HCT116 (cell line): ENCODE results near the gene NUDT9.
"Not testable (repeated sequence)": the region's sequence is repeated elsewhere in the genome, so short reads cannot be mapped to it uniquely, and the experiment has no call there.

Experiments used
- CEBPB ChIP-seq: IDR thresholded peaks from 2 replicates; pipeline ENCODE4 v1.6.1; 2012; ENCODE audit warnings: low read depth
- EZH2phosphoT487 ChIP-seq: fragments of 200-600 bp; IDR thresholded peaks from 2 replicates; pipeline ENCODE4 v1.6.1; 2018; ENCODE audit warnings: antibody characterized with exemption, borderline replicate concordance
- POLR2A ChIP-seq: IDR thresholded peaks from 2 replicates; pipeline ENCODE4 v1.7.0; 2011; ENCODE audit warnings: borderline replicate concordance; ENCODE audit not compliant: insufficient read depth, insufficient read length; ENCODE audit errors: extremely low read depth
- POLR2AphosphoS5 ChIP-seq: IDR thresholded peaks from 2 replicates; pipeline ENCODE4 v1.6.1; 2011; ENCODE audit warnings: mild to moderate bottlenecking, low read depth, low read length, moderate library complexity
- RAD21 ChIP-seq: IDR thresholded peaks from 2 replicates; pipeline ENCODE4 v1.6.1; 2012; ENCODE audit warnings: low read depth, mild to moderate bottlenecking
- ZNF274 ChIP-seq: fragments of 200-500 bp; sonication (Bioruptor generic); IDR thresholded peaks from 2 replicates; pipeline ENCODE4 v1.6.1; 2014; ENCODE audit warnings: mild to moderate bottlenecking, low read depth, low read length, inconsistent platforms
- TF ChIP-seq, protein P1 (sequence below): IDR thresholded peaks from 2 replicates; pipeline ENCODE4 v1.6.1; 2012
- TF ChIP-seq, protein P2 (sequence below), 3 experiments: fragments of 200-600 bp in 1 of 3; sonication (generic) in 1 of 3; IDR thresholded peaks in 2 of 3; conservative IDR thresholded peaks in 1 of 3; 2 replicates each; pipeline ENCODE4 v1.5.1; 2012 to 2017; ENCODE audit warnings: low read depth in 2 of 3, low read length in 2 of 3, antibody characterized with exemption in 1 of 3, borderline replicate concordance in 1 of 3, control low read depth in 1 of 3, mild to moderate bottlenecking in 1 of 3, mixed read lengths in 1 of 3, mixed run types in 1 of 3, moderate library complexity in 1 of 3; ENCODE audit not compliant: insufficient read depth in 1 of 3
- TF ChIP-seq, protein P3 (sequence below): IDR thresholded peaks from 2 replicates; pipeline ENCODE4 v1.6.1; 2011; ENCODE audit warnings: mild to moderate bottlenecking, low read length, moderate library complexity; ENCODE audit not compliant: insufficient replicate concordance; ENCODE audit errors: extremely low read depth
- TF ChIP-seq, protein P4 (sequence below): IDR thresholded peaks from 2 replicates; pipeline ENCODE4 v1.6.1; 2012; ENCODE audit warnings: low read depth

DNA sequence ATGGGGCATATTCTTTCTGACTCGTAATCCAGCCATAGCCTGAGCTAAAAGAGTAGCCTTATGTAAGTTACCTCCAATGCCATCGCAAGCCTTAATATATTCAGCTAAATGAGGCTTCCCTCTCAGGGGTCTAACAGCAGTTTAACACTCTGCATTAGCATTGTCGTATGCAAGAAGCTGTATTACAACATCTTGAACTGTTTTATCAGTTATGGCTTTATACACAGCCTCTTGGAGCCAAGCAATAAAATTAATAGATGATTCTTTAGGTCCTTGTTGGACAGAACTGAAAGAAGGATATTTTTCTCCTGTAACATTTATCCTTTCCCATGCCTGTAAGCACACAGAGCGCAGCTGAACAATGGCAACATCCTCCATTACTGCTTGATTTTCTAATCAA, 15.5 kb upstream of the NUDT9 start:
- not testable (repeated sequence) for TF ChIP-seq EZH2phosphoT487, POLR2A, POLR2AphosphoS5, ZNF274, CEBPB, RAD21
- TF ChIP-seq, protein P1, sequence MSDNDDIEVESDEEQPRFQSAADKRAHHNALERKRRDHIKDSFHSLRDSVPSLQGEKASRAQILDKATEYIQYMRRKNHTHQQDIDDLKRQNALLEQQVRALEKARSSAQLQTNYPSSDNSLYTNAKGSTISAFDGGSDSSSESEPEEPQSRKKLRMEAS, result not testable (repeated sequence)
- TF ChIP-seq, protein P2, sequence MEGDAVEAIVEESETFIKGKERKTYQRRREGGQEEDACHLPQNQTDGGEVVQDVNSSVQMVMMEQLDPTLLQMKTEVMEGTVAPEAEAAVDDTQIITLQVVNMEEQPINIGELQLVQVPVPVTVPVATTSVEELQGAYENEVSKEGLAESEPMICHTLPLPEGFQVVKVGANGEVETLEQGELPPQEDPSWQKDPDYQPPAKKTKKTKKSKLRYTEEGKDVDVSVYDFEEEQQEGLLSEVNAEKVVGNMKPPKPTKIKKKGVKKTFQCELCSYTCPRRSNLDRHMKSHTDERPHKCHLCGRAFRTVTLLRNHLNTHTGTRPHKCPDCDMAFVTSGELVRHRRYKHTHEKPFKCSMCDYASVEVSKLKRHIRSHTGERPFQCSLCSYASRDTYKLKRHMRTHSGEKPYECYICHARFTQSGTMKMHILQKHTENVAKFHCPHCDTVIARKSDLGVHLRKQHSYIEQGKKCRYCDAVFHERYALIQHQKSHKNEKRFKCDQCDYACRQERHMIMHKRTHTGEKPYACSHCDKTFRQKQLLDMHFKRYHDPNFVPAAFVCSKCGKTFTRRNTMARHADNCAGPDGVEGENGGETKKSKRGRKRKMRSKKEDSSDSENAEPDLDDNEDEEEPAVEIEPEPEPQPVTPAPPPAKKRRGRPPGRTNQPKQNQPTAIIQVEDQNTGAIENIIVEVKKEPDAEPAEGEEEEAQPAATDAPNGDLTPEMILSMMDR (IDR thresholded peaks at IDR 0.05 in 2 of 3, conservative IDR thresholded peaks at IDR 0.05 in 1 of 3; ENCODE audit: borderline replicate concordance in 1 of 3, insufficient read depth in 1 of 3, low read depth in 2 of 3, low read length in 2 of 3), result not testable (repeated sequence)
- TF ChIP-seq, protein P3, sequence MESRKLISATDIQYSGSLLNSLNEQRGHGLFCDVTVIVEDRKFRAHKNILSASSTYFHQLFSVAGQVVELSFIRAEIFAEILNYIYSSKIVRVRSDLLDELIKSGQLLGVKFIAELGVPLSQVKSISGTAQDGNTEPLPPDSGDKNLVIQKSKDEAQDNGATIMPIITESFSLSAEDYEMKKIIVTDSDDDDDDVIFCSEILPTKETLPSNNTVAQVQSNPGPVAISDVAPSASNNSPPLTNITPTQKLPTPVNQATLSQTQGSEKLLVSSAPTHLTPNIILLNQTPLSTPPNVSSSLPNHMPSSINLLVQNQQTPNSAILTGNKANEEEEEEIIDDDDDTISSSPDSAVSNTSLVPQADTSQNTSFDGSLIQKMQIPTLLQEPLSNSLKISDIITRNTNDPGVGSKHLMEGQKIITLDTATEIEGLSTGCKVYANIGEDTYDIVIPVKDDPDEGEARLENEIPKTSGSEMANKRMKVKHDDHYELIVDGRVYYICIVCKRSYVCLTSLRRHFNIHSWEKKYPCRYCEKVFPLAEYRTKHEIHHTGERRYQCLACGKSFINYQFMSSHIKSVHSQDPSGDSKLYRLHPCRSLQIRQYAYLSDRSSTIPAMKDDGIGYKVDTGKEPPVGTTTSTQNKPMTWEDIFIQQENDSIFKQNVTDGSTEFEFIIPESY, result not testable (repeated sequence)
- TF ChIP-seq, protein P4, sequence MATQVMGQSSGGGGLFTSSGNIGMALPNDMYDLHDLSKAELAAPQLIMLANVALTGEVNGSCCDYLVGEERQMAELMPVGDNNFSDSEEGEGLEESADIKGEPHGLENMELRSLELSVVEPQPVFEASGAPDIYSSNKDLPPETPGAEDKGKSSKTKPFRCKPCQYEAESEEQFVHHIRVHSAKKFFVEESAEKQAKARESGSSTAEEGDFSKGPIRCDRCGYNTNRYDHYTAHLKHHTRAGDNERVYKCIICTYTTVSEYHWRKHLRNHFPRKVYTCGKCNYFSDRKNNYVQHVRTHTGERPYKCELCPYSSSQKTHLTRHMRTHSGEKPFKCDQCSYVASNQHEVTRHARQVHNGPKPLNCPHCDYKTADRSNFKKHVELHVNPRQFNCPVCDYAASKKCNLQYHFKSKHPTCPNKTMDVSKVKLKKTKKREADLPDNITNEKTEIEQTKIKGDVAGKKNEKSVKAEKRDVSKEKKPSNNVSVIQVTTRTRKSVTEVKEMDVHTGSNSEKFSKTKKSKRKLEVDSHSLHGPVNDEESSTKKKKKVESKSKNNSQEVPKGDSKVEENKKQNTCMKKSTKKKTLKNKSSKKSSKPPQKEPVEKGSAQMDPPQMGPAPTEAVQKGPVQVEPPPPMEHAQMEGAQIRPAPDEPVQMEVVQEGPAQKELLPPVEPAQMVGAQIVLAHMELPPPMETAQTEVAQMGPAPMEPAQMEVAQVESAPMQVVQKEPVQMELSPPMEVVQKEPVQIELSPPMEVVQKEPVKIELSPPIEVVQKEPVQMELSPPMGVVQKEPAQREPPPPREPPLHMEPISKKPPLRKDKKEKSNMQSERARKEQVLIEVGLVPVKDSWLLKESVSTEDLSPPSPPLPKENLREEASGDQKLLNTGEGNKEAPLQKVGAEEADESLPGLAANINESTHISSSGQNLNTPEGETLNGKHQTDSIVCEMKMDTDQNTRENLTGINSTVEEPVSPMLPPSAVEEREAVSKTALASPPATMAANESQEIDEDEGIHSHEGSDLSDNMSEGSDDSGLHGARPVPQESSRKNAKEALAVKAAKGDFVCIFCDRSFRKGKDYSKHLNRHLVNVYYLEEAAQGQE, result not testable (repeated sequence)
